ENCODE results near the gene KIAA1671.

GRCh38 chr22:24977370-24978221 lies 25.1 kb downstream of the KIAA1671 start:
- no peak for TF ChIP-seq CTCF (IDR thresholded peaks at IDR 0.05 in 4 of 5, conservative IDR thresholded peaks at IDR 0.05 in 1 of 5)
- TF ChIP-seq POLR2A (IDR thresholded peaks at IDR 0.05): no peak
